ENCODE results near the gene DLGAP3.

Gene DLGAP3

DNA sequence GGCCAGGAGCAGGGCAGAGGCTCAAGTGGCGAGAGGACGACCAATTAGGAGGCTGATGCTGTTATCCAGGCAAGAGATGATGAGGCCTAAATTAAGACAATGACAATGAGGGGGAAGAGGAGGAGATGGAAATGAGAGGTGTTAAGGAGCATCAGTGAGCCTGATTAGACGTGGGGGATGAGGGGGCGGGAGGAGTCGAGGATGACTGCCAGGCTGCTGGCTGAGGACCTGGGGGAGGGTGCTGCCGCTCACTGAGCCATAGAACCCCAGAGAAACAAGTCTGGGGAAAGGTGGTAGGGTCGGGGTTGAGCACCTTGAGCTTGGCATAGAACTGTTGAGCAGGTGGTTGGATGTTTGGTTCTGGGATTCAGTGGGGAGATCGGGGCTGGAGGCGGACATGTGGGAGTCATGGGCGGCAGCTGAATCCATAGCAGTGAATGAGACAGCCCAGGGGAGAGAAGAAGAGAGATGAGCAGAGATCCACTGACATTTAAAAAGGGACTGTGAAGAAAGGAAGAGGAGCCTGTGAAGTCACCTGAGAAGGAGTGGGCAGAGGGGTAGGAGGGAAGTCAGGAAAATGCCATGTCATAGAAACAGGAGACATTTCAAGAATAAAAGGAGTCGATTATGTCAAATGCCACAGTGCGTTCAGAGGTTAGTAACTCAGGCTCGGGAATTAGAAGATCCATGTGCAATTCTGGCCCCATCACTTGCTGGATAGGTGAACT is 28.5 kb downstream of the DLGAP3 start:
- DNase-seq (ENCODE audit: low read depth): no peak

DNA sequence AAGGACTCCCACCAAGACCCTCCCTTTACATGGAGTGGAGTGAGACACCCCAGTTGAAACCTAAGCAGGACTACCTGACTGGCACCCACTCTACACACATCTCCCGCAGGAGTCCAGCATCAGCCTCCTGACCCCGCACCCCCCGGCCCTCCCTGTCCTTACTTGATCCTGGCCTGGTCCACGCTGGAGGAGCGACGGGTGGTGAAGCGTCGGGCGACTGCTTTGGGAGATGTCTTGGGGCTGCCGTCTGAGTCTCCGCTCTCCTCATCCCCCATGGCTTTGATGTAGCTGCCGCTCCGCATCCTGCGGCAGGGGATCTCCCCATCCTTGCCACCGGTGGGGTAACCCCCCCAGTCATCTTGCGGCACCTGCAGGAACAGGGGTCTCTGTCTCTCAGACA is 29.5 kb downstream of the DLGAP3 start:
- no peak for DNase-seq (ENCODE audit: low read depth)

DNA sequence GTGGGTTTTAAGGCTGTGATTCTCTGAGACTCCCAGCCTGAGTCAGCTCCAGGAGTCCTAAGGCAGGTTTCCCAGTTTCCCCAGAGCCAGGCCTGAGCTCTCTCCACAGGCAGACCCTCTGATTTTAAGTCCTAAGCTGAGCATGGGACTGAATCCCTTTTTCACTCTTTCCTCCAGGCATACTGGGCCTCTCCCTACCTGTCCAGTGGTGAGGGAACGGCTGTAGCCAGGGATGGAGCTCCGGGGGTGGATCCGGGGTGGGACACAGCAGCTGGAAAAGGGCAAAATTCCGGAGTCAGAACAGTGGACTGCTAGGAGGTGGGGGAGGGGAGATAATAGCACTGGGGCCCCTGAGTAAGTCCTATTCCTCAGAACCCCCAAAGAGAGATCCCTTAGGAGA is 30.0 kb downstream of the DLGAP3 start:
- DNase-seq (ENCODE audit: low read depth): no peak

DNA sequence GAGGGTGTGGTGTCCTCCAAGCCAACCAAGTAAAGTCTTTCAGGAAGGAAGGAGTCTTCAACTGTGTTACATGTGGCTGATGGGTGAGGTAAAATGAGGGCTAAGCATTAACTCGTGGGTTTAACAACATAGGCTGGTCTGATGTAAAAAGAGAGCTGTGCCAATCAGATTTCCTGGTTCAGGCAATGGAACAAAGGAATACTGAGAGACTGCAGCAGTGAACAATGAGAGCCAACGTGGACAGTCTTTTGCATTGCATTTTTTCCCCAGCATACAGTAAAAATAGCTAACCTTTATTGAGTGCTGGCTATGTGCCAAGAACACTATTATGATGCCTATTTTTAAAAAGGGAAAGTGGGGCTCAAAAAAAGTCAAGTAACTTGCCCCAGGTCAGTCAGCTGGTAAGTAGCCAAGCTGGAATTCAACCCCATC is 31.1 kb downstream of the DLGAP3 start:
- DNase-seq (ENCODE audit: low read depth): no peak

DNA sequence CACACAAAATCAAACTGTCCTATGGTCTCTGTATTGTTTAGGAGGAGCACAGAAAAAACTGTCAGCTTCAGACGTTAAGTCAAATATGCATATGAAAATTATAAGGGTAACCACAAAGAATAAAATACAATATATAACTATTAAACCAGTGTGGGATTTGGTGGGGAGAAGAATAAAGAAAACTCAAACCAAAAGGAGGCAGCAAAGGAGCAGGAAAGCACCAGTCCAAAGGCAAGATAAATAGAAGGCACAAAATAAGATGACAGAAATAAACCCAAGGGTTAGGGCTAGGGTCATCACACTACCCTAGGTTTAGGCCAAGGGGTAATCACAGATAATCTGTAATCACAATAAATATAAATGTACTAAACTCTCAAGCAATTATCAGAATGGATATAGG is 32.8 kb downstream of the DLGAP3 start:
- no peak for DNase-seq (ENCODE audit: low read depth)

DNA sequence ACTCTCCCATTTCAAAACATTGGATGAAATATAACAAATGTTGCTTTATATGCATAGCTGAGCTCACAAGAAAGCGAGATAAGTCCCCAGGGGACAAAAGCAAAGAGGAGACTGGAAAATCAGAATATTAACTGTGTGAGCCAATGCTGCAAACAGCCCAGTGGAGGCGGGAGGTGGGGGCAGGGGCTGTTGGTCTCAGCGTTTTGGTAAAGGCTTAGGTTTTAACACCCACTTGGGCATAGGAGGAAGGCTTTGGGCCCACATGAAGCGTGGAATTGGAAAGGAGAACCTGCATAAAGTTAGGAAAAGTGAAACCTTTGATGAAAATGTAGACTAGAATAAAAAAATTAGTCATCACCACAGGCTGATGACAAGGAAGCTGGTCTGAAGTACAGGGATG is 39.7 kb downstream of the DLGAP3 start:
- DNase-seq (ENCODE audit: low read depth): no peak

DNA sequence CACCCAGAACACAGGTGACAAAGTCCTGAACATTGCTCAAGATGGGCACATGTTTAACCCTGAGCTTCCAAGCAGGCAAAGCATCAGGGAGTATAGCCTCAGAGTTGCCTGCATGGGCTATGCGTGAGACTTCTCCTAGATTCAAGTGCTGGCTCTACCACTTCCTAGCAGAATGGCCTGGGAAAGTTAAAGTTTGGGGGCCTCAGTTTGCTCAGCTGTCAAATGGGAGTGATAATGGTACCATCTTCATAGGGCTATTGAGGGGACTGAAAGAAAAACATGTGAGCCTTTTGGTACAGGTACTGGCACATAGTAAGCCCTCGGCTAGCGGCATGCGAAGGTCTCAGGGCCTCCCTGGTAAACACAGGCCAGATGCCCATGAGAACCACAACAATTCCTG is 41.9 kb downstream of the DLGAP3 start:
- DNase-seq (ENCODE audit: low read depth): no peak

DNA sequence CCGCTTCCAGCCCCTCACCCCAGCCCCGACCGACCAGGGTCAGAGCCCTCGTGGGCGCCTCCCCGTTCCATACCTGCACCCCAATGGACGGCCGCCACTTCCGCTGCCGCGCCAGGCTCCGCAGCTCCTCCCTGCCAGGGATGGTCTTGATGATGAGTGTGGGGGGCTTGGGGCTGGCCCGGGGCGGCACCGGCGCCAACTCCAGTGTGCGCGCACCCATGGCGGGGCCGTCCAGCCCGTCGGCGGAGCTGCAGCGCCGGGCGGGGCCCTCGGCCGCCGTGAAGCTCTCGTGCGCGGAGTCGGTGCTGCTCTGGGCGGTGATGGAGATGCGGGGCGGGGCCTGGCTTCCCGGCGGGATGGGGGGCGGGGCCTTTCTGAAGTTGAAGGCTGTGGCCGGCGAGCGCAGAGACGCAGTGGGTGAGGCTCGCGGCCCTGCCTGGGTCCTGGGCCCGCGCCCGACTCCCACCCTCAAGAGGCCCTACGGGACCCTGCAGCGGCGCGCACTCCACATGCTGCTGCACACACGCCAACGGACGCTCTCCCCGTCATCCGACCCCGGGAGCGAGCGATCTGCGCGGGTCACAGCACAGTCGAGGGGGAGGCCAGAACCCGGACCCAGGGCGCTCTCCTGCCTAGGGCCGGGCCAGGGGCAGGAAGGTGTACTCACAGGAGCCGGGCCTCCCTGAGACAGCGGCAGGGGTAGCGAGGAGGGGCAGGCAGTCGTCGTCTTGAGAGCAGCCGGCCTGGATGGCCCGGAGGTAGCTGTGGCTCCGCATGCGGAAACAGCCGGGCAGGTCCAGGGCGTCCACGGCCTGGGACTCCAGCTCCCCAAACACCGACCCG is 43.8 kb downstream of the DLGAP3 start:
- DNase-seq (ENCODE audit: low read depth): peak; percentile 33

DNA sequence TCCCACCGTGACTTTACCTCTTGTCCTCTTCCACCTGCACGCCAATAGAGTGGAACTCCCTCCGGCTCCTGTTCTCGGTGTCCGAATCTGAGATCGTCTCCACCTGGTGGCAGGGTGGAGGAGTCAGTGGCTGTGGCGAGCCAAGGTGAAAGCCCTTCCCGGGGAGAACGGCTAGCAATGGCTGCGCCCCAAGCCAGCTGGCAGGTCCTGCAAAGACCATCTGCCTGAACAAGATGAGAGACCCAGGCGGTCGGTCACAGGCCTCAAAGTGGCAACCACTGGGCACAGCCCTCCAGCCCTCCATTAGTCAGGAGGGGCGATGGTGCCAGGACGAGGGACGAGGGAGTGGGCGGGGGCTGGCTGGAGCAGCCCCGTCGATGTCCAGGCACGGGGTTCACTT is 44.5 kb downstream of the DLGAP3 start:
- DNase-seq (ENCODE audit: low read depth): no peak

DNA sequence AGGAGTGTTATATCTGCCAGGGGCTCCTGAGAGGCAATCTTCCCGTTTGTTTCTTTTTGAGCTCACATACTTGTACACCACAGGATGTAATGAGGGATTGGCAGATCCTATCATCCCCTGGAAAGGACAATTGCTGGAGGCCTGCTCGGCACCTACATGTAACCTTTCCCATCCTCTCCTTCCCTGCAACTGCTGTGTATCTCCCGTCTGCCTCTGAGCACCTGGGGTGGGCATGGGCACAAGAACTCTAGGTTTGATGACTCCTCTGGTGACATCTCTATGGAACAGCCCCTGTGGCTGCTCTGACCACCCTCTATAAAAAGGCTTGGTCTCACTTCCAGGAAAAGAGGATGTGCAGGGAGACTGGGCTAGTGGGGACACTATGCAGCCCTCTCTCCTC is 44.9 kb downstream of the DLGAP3 start:
- DNase-seq (ENCODE audit: low read depth): no peak

DNA sequence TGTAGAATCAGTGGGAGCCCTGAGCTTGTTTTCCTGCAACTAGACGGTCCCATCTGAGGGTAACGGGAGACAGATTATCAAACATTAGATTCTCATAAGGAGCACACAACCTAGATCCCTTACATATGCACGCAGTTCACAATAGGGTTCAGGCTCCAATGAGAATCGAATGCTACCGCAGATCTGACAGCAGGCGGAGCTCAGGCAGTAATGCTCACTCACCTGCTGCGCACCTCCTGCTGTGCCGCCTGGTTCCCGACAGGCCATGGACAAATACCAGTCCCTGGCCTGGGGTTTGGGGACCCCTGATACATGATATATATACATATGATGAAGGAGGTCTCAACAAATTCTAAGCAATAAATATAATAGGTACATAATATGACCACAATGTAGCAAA is 50.2 kb downstream of the DLGAP3 start:
- no peak for DNase-seq (ENCODE audit: low read depth)

DNA sequence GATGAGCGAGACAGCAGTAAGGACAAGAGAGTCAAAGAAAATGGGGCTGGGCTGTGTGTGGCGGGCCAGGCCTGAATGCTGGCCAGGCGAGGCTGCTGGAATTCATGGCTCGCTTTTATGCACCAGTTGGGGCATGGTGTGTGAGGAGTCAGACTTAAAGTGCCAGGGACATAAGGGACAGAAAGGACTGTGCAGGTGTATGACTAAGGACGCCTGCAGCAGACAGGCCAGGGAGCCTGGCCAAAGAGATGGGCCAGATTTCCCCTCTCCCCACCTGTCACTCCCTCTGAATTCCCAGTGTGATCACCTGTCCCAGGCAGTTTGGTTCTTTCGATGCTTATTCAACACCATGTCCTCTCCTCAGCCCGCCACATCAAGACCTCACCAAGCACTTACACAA is 53.0 kb downstream of the DLGAP3 start:
- no peak for DNase-seq (ENCODE audit: low read depth)

DNA sequence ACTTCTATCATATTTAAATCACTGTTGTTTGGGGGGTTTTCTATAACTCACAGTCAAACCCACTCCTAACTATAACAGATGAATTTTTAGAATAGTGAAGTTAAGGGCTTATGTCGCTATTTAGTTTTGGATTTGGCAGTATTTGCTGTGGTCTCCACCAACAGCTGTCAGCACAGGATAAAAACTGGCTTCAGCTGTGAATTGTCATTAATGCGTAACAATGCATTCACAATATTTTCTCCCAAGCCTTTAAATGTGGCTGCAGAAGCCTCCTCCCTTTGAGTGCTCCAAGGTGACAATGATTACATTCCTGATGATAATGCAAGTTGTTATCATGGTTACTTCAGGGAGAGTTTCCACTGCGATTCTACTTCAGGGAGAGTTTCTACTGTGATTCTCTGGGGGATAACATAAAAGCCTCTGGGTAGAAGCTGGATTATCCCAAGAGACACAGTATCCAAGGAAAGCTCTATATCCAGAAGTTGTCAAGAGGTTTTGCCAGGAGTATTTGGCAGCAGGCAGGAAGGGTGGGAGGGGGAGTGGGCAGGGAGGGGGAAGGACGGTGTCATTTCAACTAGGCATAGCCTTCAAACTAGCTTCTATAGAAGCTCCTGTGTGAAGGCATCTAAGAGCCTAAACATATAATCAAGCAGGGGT is 55.0 kb downstream of the DLGAP3 start:
- DNase-seq (ENCODE audit: low read depth): no peak

DNA sequence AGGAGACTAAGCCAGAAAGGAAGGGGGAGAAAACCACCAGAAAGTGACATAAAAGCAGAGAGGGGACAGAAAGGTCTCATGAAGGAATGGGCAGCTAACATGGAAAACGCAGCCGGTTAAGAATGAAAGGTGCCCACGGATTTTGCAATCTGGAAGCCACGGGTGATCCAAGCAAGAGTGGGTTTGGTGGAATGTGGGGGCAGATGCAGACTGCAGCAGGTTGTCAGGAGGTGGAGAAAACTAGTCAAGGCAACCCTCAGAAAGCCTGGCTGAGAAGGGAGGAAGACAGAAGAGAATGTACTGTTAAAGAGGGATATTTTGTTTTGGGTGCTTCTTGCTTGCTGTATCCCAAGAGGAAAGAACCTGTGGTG is 57.3 kb downstream of the DLGAP3 start:
- DNase-seq (ENCODE audit: low read depth): no peak

DNA sequence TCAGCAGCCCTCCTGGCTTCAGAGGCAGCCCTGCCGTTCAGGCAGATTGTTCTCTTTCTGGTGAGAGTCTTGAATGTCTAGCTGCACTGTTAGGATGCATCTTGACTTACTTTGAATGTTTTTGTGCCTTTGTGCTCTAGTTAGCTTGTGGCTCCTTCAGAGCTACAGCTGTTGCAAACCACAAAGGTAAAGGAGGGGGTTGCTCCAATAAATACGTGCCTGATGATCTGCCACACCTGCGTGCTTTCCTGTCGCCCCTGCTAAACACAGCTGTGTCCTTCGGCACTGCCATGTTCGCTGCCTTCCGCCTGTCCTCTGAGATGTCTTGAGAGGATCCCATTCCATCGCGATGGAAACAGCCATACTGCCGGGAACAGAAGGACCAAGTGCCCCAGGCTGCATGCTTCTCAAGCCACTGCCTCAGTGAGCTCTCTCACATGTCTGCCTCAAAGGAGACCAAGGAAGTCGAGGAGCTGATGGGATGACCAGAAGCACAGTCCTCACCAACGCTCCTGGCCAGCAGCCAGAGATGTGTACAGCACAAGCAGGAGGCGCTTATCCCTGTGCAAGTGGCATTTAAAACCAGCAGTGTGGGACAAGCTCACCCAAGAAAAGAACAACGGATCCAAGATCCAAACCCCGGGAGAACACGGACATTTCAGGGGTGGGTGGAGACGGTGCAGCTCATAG is 57.9 kb downstream of the DLGAP3 start:
- no peak for DNase-seq (ENCODE audit: low read depth)

DNA sequence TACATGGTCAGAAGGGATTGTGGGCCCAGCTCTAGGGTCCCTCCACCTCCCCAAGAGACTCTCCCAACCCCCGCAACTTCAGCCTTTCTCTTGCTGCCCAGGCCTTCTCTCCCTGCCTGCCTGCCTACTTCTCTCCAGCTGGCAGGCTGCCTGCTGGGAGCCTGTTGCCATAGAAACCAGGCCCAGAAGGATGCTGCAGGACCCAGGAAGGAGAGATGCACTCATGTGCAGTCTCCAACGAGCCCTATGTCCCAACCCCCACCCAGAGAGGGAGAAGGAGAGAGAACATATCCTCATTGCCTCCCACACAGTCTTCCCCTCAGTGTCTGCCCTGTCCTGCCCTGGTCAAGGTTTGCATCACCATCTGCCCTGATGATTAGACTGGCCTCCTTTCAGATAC is 59.1 kb downstream of the DLGAP3 start:
- no peak for DNase-seq (ENCODE audit: low read depth)

DNA sequence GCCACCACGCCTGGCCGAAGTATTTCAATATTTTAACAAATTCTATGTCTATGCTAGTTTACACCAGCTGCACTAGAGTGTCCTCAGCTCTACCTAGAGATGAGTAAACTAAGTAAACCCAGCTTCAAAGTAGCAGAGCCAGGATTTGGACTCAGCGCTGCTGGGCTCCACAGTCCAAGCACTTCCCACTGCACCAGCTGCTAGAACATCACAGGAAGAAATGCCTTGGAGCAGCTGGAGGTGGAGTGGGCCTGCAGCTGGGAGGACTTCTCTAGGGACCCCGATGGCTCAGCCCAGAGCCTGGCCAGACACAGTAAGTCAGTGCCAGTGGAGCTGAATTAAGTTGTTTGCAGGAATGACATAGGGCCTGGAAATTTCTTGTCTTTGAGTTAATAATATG is 59.7 kb downstream of the DLGAP3 start:
- no peak for DNase-seq (ENCODE audit: low read depth)

DNA sequence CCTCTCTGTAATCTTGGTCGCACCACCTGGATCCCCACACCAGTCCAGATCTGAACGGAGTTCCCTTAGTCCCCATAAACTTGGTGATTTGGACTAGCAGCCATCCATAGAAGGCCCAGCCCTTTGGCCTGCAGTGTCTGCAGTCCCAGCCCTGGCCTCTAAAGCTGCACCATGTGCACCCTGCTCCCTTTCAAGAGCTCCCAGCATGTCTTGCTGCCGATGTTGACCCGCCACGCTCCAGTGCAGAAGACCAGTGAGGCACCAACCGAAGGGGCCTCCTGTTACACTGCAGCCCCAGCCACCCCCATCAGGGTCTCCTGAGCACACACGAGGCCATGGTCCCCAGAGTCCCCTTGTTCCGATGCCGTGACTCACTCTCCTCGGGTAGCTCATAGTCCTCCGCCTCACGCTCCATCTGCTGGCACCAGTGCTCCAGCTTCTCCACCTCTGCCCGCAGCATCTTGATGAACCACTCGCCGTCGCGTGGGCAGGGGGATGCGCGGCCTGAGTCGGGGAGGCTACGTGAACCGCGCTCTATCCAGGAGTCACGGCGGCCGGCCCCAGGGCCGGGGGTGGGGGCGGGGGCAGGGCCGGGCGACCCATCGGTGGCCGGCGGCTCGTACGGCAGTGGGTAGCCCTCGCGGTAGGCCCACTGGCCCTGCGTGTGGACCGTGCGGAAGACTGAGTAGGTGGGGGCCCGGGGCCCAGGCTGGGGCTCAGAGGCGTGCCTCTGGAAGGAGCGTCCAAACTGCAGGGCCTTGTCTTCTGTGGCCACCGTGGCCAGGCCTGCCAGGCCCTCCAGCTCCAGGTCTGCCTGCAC is 61.0 kb downstream of the DLGAP3 start:
- DNase-seq (ENCODE audit: low read depth): no peak

DNA sequence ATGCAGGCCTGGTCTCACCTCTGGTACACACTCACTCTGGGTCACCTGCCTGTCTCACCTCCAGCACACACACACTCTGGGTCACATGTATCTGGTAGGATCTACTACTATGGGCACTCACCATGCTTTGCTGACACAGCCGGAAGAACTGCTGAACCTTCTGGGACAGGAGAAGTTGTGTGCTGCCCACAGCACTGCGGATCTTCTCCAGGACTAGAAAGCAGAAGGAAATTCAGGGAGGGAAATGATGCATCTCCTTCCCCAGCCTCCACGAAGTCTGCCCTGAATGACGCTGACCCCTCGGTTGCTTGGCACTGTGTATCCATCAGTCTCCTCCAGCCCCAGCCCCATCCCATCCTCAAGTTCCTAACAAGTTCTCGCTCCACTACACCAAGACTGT is 62.0 kb downstream of the DLGAP3 start:
- no peak for DNase-seq (ENCODE audit: low read depth)

DNA sequence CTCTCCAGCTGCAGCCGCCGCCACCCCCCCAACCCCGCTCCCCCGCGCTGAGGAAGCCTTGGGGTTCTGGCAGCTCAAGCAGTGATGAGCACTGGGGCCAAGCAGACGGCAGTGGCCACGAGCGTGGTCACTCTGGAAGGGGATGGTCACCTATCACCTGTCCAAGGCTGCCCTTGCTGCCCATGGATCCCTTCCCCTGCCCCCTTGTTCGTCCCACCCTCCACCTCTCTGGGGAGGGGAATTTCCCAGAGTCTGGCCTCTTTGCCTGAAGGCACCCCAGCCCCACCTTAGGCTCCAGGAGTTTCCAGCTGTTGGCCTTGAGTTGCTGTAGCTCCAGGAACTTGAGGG is 62.7 kb downstream of the DLGAP3 start:
- no peak for DNase-seq (ENCODE audit: low read depth)

DNA sequence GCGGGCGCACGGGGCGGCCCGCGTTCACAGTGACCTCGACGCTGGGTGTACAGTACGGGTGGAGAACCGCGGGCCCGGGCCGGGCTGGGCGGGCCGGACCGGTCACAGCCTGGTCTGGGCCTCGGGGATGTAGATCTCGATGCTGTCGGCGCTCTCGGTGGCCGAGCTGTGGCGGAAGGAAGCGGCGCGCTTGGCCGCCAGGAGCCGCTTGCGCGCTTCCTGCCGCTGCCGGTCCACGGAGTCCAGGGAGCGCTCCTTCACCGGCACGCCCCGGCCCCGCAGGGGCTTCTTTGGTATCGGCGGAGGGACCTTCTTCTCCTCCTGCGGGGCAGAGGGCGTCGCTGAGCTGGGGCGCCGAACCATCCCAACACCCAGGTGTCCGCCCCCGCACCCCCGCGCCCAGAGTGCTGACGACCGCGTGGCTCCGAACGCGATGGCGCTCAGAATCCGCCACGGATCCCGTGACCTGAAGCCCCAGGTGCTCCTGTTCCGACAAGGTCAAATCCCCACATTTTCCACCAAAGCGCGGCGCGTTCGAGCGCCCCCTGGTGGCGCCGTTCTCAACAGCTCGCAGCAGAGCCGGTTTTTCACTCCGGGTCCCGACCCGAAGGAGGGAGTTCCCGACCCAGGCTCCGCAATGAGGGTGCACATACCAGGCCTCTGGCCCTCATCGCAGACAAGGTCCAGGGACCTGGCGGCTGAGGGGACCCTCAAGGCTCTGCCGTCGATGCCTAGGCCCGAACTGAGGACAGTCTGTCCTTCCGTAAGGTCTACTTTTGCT is 63.3 kb downstream of the DLGAP3 start:
- DNase-seq (ENCODE audit: low read depth): peak; percentile 92
